Esophagus squamous epithelium (tissue), 4 donors: ENCODE data around the gene CCR5AS.

Experiments
- CTCF ChIP-seq, 6 experiments: fragments of 450-650 bp in 4 of 6; fragments of 200-600 bp in 2 of 6; sonication (generic) in 2 of 6; IDR thresholded peaks; one replicate each; pipeline ENCODE4 v1.5.1; 2016 to 2019; ENCODE audit warnings: antibody characterized with exemption in 6 of 6, mild to moderate bottlenecking in 4 of 6, moderate library complexity in 4 of 6
- POLR2A ChIP-seq, 4 donors: fragments of 450-650 bp; IDR thresholded peaks; one replicate each; pipeline ENCODE4 v1.6.1; 2017; ENCODE audit warnings: antibody characterized with exemption in 4 of 4, mild to moderate bottlenecking in 4 of 4, moderate library complexity in 3 of 4

- TF ChIP-seq CTCF (IDR thresholded peaks at IDR 0.05) (no peak), POLR2A (IDR thresholded peaks at IDR 0.05) (no peak)
Observed at GRCh38 chr3:46360907-46361306, 46.0 kb downstream of the CCR5AS start.
